Measurements from ENCODE around the gene MIB2. TPM values are rescaled to one million over a fixed set of nuclear protein-coding genes. Genes with fewer than 3 reads are reported as not detected.
"Not testable (repeated sequence)": the region's sequence is repeated elsewhere in the genome, so short reads cannot be mapped to it uniquely, and the experiment has no call there.

The MIB2 gene
- total RNA-seq = 68.4 TPM

DNA sequence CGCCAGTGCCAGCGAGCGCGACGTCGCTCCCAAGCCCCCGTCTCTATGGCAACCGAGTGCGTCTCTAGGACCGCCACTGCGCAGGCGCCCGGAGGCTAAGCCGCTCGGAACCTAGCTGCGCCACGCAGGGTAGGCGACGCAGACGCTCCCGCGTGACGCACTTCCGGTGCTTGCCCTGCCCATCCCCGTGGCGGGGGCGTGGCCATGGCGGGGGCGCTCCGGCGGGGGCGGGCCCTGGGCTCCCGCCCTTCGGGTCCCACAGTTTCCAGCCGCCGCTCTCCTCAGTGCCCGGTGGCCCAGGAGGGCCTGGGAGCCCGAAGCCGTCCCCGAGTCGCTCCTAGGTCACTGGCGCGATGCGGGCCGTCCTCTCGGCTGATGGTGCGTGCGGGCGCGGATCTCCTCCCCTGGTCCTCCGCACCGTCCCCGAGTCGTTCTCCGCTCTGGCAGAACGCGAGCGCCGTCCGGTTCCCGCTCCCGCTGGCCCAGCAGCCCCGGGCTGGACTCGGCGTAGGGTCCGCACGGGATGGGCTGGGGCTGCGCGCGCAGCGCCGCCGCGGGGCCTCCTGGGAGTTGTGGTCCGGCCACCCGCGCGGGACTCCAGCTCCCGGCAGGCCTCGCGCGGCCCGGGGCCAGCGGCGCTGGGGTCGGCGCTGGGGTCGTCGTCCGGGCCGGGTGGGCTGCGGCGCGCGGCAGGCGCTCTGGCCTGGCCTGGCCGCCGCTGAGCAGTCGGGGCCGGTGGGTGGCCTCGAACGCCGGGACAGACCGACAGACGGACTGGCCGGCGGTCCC, at the start of gene MIB2:
MIB2 (plus strand) TSS at position 245 of the 789 bp plus-strand sequence. CDS start 7,953 bp downstream, outside the sequence.
- intact Hi-C loops (cut with DNase I) = no loop called here
- DNase-seq (ENCODE audit: low spot score) (peak; percentile 97), ATAC-seq (peak; percentile 98)

DNA sequence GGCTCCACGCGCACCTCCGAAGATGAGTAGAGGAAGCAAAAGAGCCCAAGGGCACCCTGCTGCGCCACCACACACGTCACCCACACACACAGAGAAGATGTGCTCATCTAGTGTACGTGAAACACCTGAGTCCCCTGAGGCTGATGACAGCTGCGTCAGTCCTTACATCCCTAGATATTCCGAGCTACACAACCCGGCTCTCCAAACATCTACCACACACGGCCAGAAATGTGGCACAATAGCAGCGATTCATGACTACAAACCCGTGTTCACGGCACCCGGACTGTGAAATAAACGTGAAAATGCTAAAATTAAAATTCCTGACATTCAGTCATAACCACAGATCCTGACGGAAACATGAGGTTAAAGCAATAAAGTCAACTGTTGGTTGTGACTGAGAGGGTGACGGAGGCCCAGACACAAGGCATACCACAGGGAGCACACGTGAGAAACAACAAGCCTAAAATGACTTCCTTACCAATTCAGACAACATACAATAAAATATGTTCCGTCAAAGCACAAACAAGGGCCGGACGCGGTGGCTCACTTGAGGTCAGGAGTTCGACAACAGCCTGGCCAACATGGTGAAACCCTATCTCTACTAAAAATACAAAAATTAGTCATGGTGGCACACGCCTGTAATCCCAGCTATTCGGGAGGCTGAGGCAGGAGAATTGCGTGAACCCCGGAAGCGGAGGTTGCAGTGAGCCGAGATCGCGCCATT, 48.0 kb upstream of the MIB2 start:
- ATAC-seq = no peak
- intact Hi-C loops (cut with DNase I) = no loop called here
- DNase-seq (ENCODE audit: low spot score) = no peak

DNA sequence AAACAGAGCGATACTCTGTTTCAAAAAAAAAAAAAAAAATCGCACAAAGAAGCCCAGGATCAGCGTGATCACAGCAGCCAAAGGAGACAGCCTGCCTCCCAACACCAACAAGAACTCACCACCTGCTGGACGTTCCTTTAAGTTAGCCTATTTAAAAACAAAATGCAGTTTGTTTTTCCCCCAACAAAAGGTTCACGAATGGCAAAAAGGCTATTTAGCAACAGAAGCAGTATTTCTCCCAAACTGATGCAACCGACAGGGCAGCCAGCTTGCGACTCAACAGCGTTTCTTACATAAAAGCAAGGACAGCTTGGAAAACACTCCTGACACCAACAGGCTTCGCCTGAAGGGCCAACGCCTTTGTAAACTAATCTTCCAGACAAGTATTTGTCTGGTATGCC, 47.4 kb upstream of the MIB2 start:
- intact Hi-C loops (cut with DNase I) = no loop called here
- DNase-seq (ENCODE audit: low spot score) (no peak), ATAC-seq (no peak)

DNA sequence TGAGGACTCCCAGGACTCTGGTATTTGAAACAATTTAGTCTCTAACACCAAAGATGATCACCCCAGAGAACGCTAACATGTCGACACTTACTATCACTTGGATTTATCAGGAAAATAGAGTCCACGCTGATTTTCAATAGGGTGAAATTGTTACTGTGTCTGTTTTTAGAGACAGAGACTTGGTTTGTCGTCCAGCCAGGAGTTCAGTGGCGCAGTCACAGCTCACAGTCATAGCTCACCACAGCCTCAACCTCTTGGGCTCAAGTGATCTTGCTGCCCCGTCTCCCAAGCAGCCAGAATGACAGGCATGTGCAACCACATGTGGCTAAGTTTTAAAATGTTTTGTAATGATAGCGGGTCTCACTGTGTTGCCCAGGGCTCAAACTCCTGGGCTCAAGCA, 46.0 kb upstream of the MIB2 start:
- intact Hi-C loops (cut with DNase I) = no loop called here
- ATAC-seq (no peak), DNase-seq (ENCODE audit: low spot score) (no peak)

DNA sequence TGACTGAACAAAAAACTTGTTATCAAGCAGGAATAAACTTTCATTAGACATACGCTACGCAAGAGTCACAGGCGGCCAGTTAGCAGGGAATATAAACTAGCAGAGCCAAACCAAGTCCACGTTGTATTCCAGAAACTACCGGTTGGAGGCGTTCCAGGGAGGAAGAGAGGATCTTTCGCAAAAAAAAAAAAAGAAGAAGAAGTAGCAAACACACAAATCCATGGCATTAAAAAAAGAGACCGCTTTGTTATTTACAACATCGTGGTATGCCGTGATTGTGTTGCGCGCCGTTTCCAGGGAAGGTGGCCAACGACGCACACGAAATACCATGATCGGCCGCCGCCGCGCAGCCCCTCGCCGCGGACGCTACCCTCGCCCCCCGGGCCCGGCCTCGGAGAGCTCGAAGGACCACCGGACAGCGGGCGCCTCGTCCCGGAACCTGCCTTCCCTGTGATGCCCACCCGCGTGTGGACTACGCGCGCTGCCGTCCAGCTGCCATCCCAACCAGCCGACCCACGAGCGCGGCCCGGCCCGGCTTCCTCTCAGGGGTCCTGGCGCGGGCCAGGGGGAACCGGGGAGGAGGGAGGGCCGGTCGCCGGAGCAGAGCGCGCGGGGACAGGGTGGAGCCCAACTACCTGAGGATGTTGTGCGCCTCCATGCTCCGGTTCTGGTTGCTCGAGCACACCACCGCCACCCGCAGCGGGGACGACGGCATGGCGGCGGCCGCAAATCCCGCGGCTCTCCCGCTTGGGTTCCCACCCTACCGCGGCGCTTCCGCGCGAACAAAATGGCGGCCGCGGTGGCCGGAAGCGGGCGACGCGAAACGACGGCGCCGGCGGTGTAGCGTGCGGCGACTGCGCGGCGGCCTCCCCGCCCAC, 41.2 kb upstream of the MIB2 start:
- ATAC-seq (peak; percentile 59), DNase-seq (ENCODE audit: low spot score) (peak; percentile 78)
- intact Hi-C loops (cut with DNase I) = no loop called here

DNA sequence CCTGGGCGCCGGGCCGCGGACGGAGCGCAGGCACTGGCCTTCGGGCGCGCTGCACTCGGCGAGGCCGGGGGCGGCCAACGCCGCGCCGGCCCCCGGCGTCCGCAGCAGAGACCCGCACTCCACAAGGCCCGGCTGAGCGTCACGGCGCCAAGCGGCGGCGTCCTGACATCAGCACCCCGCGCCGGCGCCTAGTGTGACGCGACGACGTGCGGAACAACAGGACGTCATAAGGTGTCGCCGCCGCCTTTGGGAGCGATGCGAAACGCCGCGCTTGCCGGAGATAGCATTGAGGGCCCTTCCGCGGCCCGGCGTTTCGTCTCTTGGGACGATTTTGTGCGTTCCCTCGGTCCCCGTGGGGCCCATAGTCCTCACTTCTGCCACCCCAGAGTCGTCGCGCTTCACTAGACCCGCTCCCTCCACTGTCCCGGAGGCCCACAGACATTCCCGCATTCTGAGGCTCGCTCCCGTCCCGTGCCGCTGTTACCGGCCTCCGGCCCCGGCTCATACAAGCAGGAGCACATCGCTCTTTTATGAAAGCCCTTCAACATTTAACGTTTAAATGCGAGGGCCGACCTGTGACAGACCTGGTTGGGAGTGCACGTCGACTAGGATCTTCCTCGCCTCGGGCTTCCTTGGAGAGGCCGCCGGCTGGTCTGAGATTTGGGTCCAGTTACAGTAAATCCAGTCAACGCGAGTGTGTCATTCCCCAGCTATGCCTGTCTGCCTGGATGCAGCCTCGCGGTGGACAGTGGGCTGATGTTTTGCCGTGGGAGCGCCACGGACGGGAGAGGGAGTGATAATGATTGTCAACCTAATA, 40.4 kb upstream of the MIB2 start, which contains the start of gene SSU72:
SSU72 (minus strand) TSS at position 143 of the 817 bp plus-strand sequence. CDS start 306 bp downstream, outside the sequence.
- DNase-seq (ENCODE audit: low spot score) (peak; percentile 95), ATAC-seq (peak; percentile 98)
- intact Hi-C loops (cut with DNase I) = no loop called here

DNA sequence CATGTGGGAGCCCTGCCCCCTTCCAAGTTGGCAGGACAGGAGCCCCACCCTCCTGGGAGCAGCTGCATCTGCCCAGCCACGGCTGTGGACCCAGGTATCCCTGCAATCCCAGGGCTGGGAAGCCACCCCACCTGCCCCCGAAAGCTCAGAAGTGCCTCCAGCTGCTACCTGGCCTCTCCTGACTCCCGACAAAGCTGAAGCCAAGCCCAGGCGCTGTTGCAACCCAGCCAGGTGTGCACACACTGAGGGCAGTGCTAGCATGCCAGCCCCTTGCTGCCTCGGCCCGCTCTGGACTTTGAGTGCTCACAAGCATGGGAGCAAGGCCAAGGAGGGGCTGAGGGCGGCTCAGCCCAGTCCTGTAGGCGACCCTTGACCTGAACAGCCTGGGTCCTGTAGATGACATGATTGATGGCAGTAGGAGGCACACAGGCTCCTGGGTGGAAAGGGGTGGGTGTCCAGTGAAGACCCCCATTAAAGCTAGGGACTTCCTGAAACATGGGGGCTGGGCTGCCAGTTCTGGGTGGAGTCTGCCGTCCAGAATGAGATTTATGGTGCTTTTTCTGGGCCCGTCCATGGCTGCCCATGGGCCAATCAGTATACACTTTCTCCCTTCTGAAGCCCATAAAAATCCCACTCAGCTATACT, 37.8 kb upstream of the MIB2 start:
- intact Hi-C loops (cut with DNase I) = no loop called here

DNA sequence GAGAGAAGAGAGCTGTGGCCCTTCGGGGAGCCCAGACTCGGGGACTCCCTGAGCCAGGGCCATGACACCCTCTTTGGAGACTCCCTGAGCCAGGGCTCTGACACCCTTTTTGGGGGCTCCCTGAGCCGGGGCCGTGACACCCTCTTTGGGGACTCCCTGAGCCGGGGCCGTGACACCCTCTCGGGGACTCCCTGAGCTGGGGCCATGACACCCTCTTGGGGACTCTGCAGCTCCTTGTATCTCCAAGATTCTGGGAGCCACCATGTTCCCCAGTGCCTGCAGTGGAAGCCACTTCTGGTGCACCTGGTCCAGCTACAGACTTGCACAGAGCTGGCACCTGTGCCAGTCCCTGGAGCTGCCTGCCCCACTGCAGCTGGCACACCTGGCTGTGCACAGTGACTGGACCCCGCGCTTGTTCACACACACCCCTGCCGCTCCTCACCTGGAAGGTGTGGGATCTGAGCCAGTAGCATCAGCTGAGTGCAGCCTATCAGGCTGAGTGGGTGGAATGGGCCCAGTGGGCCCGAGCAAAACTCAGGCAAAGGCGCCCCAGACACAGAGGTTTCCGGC, 36.8 kb upstream of the MIB2 start:
- ATAC-seq (no peak), DNase-seq (ENCODE audit: low spot score) (no peak)
- intact Hi-C loops (cut with DNase I) = no loop called here

More for the DNA sequence above, 37.8 kb upstream of the MIB2 start:
- no peak for ATAC-seq
- no peak for DNase-seq (ENCODE audit: low spot score)

DNA sequence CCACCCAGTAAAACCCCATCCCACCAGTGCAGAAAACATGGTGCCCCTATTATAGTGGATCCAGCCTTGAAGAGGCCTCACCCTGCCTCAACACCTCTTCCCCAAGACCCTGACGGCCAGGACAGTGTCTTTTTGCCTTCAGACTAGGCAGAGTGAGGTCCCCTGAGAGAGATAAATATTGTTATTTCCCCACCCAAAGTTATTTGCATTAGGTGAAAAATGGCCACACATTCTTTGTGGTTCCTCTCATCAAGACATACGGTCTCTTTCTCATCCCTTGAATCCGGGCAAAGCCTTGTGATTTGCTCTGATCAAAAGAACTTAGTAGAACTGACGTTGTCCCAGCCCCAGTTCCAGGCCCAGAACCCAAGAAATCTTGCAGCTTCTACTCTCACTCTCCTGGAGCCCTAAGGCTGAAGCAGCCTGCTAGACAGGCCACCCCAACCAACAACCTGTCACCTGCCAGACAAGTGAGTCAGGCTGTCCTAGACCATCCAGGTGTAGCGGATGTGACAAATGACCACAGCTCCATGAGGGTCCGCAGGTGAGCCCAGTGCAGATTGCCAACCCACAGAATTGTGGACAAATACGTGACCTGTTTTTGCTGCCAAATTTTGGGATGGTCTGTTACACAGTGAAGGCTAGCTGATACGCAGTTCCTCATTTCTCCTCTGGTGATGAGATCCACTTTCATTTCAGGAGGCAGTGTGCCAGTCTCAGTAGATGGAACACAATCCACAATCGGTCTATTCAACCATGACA, 32.5 kb upstream of the MIB2 start:
- ATAC-seq (no peak), DNase-seq (ENCODE audit: low spot score) (no peak)
- intact Hi-C loops (cut with DNase I) = no loop called here

DNA sequence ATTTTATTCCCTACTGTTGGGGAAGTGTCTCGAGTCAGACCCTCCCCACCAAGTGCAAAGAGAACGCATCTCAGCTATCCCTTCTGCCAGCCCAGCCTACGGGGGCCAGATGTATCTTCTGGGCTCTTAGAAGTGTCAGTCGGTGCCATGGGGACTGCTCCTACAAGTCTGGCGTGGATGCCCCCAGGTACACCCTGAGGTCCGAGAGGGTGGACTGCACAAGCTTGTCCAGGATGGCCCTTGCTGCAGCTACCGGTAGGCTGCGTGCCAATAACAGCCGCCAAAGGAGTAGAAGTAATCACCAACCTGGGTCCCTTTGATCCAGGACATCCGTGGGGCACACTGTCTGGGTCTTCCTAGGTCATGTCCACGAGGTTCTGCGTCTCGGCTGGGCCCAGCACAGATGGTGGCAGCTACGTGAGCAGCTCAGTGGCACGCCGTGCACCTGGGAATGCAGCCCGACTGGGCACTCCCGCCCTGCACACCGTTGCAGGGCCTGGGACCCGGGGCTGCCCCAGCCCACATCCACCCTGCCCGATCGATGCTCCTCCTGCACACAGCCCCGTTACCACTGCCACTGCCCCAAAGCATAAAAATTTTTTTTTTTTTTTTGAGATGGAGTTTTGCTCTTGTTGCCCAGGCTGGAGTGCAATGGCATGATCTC, 31.8 kb upstream of the MIB2 start:
- no peak for ATAC-seq
- DNase-seq (ENCODE audit: low spot score) = no peak
- intact Hi-C loops (cut with DNase I) = no loop called here

DNA sequence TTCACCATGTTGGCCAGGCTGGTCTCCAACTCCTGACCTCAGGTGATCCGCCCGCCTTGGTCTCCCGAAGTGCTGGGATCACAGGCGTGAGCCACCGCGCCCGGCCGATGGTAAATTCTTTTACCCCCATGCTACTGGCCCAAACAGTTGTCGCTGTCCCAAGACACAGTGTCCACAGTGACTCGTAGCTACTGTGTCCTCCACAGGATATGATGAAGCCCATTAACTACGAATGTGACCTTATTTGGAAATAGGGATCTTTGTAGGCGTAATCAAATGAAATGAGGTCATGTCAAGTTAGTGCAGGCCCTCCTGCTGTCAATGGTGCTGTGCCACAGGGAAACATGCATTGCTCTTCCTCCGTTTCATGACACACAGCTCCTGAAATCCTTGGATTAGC, 23.8 kb upstream of the MIB2 start:
- no peak for ATAC-seq
- intact Hi-C loops (cut with DNase I) = no loop called here
- no peak for DNase-seq (ENCODE audit: low spot score)

DNA sequence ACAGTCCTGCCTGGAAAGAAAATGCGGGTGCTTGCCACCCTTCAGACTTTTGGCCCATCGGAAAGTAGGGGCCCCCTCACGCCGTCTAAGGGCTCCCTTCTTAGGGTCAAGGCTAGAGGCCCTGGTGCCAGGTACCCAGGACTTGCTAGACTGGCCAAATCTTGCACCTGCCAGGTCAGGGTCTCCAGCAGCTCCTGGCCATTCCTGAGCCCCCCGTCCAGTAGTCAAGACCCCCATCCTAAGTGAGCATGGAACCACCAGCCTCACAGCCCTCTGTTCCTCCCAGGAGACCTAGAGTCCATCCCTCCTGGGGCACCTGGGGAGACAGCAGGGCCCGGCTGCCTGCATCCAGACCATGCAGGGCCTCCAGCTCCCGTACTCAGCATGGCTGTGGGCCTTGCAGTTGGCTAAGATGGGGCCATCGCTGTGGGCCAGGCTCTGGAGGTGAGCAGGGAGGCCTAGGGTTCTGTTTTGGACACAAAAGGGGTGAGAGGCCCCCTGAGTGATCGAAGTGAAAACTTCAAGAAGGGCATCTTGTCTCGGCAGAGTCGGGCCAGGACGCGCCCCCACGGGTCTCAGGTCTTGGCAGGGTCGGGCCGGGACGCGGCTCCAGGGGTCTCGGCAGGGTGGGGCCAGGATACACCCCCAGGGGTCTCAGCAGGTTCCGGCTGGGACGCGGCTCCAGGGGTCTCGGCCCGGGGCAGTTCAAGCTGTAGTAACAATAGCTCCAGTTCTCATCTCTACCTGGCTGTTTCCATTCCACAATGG, 21.3 kb upstream of the MIB2 start:
- peak; percentile 12 for ATAC-seq

DNA sequence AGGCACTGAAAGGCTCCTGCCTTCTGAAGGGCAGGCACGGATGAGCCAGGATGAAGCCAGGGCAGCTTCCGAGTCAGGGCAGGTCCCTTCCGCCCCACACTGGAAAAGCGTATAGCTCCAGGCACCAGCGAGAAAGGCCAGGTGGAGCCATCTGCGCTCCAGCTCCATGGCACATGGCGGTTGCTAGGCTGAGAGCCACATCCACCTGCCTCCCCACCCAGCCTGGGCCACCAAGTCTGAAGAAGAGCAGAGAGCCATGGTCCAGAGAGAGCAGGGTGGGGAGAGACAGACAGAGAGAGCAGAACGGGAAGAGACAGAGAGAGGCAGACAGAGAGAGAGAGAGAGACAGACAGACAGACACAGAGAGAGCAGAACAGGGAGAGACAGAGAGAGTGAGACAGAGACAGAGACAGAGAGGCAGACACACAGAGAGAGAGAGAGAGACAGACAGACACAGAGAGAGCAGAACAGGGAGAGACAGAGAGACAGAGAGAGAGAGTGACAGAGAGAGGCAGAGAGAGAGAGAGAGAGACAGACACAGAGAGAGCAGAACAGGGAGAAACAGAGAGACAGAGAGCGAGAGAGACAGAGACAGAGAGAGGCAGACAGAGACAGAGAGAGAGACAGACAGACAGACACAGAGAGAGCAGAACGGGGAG, 20.6 kb upstream of the MIB2 start:
- ATAC-seq (no peak), DNase-seq (ENCODE audit: low spot score) (no peak)
- intact Hi-C loops (cut with DNase I) = no loop called here

More for the DNA sequence above, 21.3 kb upstream of the MIB2 start:
- intact Hi-C loops (cut with DNase I) = no loop called here
- DNase-seq (ENCODE audit: low spot score) = no peak

DNA sequence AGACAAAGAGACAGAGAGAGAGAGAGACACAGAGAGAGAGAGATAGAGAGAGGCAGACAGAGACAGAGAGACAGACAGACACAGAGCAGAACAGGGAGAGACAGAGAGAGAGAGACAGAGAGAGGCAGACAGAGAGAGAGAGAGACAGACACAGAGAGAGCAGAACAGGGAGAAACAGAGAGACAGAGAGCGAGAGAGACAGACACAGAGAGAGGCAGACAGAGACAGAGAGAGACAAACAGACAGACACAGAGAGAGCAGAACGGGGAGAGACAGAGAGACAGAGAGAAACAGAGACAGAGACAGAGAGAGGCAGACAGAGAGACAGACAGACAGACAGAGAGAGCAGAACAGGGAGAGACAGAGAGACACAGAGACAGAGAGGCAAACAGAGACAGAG, 20.0 kb upstream of the MIB2 start:
- intact Hi-C loops (cut with DNase I); DNase-seq (ENCODE audit: low spot score); ATAC-seq: not testable (repeated sequence)

DNA sequence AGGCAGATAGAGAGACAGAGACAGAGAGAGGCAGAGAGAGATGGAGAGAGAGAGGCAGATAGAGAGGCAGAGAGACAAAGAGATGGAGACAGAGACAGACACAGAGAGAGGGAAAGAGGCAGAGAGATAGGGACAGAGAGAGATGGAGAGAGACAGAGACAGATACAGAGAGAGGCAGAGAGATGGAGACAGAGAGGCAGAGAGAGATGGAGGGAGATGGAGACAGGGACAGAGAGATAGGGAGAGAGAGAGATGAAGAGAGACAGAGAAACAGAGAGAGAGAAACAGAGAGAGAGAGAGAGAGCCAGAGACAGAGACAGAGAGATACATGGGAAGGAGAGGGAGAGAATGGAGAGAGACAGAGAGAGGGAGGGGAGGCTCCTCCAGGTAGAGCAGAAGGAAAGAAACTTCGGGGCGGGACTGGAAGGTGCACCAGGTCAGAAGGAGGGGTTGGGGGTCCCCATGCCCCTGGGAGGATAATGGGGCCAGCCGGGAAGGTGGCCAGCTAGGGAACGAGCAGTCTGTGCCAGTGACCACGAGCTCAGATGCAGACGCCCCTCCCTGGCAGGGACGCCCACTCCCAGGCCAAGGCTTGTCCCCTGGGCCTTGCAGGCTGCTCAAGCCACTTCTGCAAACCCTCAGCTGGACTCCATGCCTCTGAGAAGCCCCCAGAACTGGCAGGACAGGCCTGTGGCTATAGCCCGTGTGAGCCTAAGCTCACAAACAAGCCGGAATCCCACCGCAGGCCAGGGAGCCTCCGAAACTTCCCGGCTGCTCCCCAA, 18.6 kb upstream of the MIB2 start:
- intact Hi-C loops (cut with DNase I) = no loop called here
- no peak for DNase-seq (ENCODE audit: low spot score)
- ATAC-seq = no peak
